HEK293T (cell line): Measurements from ENCODE around the gene CDK17.

Experiments
- ARNT ChIP-seq: fragments of 450-650 bp; IDR thresholded peaks from 2 replicates; pipeline ENCODE4 v1.6.1; 2017; ENCODE audit warnings: mild to moderate bottlenecking
- BHLHE40 ChIP-seq: fragments of 450-650 bp; IDR thresholded peaks from 2 replicates; pipeline ENCODE4 v1.6.1; 2016; ENCODE audit warnings: mild to moderate bottlenecking, moderate library complexity, borderline replicate concordance
- FOXK2 ChIP-seq: fragments of 450-650 bp; IDR thresholded peaks from 2 replicates; pipeline ENCODE4 v1.6.1; 2016; ENCODE audit warnings: mild to moderate bottlenecking

DNA sequence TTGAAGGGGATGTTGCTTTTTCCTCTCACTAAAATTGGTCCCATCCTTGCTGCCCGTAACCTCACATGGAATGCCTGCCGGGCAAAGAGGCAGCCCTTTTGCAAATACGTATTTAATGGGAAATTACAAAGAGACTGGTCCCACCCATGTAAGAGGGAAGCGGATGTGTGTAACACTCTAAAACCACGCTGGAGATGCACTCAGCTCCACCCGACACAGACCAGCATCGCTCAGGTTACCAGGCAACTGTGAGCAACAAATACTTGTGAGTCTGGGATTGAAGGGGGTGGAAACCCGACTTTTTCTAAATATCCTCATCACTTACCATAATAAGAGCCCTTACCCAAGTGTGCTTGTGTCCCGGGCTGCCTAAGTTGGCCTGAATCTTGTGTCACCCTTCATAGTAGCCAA is 158.4 kb downstream of the CDK17 start:
- no peak for TF ChIP-seq BHLHE40
- TF ChIP-seq FOXK2, result no peak
- no peak for TF ChIP-seq ARNT
